IMR-90 (cell line): Measurements from ENCODE around the gene CACNA2D1. TPM values are rescaled to one million over a fixed set of nuclear protein-coding genes. Genes with fewer than 3 reads are reported as not detected.

Source experiments
- ATAC-seq: fragments of 200-7000 bp; cut with Tn5 transposase; 2 replicates; pipeline ENCODE4 v1.9.1; 2020; ENCODE audit warnings: low read depth, mild to moderate bottlenecking, moderate library complexity
- BruUV-seq: library from RNA; stranded (reverse); fragments of 400-500 nt; replicated peaks from 2 replicates; lab custom pipeline; 2021; lab: Mats Ljungman, UMichigan
- CTCF ChIA-PET: fragments of 300-600 bp; formaldehyde crosslinking; extraction: SDS; loops from one replicate; lab custom pipeline; 2021; ENCODE audit warnings: antibody characterized with exemption; lab: Yijun Ruan, JAX
- POLR2A ChIA-PET: fragments of 300-600 bp; sonication (Branson Sonifier 250); formaldehyde crosslinking; loops from one replicate; lab custom pipeline; 2022; ENCODE audit warnings: antibody characterized with exemption; ENCODE audit not compliant: unreplicated experiment; lab: Charles Lee
- DNase-seq: peaks from one replicate; pipeline ENCODE4 v3.0.0; 2013
- H2AFZ ChIP-seq: replicated peaks from 2 replicates; pipeline ENCODE3; 2013; ENCODE audit warnings: low read length, mild to moderate bottlenecking; ENCODE audit not compliant: poor library complexity
- H2AK5ac ChIP-seq: 2 replicates; pipeline ENCODE4 v1.6.1; 2013; ENCODE audit warnings: low read depth, low read length, inconsistent platforms
- H2AK9ac ChIP-seq: replicated peaks from 2 replicates; pipeline ENCODE3; 2013; ENCODE audit warnings: mild to moderate bottlenecking, low read depth, low read length, moderate library complexity; ENCODE audit not compliant: poor library complexity
- H2BK120ac ChIP-seq: 2 replicates; pipeline ENCODE4 v1.6.1; 2013; ENCODE audit warnings: low read depth, low read length, inconsistent platforms
- H2BK15ac ChIP-seq: 3 replicates; pipeline ENCODE4 v1.6.1; 2013; ENCODE audit warnings: low read depth, low read length, inconsistent platforms
- H2BK20ac ChIP-seq: 2 replicates; pipeline ENCODE4 v1.6.1; 2013; ENCODE audit warnings: low read depth, mild to moderate bottlenecking, inconsistent platforms, low read length, moderate library complexity
- H2BK5ac ChIP-seq: 2 replicates; pipeline ENCODE4 v1.6.1; 2013; ENCODE audit warnings: mild to moderate bottlenecking, low read depth, low read length, inconsistent platforms; ENCODE audit not compliant: poor library complexity, severe bottlenecking
- H3K14ac ChIP-seq: replicated peaks from 2 replicates; pipeline ENCODE4 v1.6.1; 2013; ENCODE audit warnings: low read depth, low read length, inconsistent platforms
- H3K18ac ChIP-seq: 2 replicates; pipeline ENCODE4 v1.6.1; 2013; ENCODE audit warnings: low read depth, low read length, control low read depth
- H3K23ac ChIP-seq: 2 replicates; pipeline ENCODE4 v1.6.1; 2013; ENCODE audit warnings: low read depth, low read length, inconsistent platforms
- H3K27ac ChIP-seq: 2 replicates; pipeline ENCODE4 v1.5.1; 2013; ENCODE audit warnings: mild to moderate bottlenecking, control low read depth, low read length; ENCODE audit not compliant: insufficient read depth
- H3K27me3 ChIP-seq: 2 replicates; pipeline ENCODE4 v1.6.1; 2013; ENCODE audit warnings: low read length; ENCODE audit not compliant: control insufficient read depth, insufficient read depth
- H3K36me3 ChIP-seq: 2 replicates; pipeline ENCODE4 v1.6.1; 2013; ENCODE audit warnings: low read length, mixed read lengths; ENCODE audit not compliant: control insufficient read depth, insufficient read depth
- H3K4ac ChIP-seq: 2 replicates; pipeline ENCODE4 v1.6.1; 2013; ENCODE audit warnings: low read depth, low read length, inconsistent platforms
- H3K4me1 ChIP-seq: 2 replicates; pipeline ENCODE4 v1.6.1; 2013; ENCODE audit warnings: low read length, mixed read lengths; ENCODE audit not compliant: control insufficient read depth, insufficient read depth
- H3K4me2 ChIP-seq: 2 replicates; pipeline ENCODE4 v1.6.1; 2013; ENCODE audit warnings: low read depth, mild to moderate bottlenecking, control low read depth, low read length, moderate library complexity
- H3K4me3 ChIP-seq: 2 replicates; pipeline ENCODE4 v1.5.1; 2013; ENCODE audit warnings: low read depth, mild to moderate bottlenecking, control low read depth, low read length, moderate library complexity; ENCODE audit not compliant: insufficient read depth
- H3K56ac ChIP-seq: 2 replicates; pipeline ENCODE4 v1.6.1; 2013; ENCODE audit warnings: low read length, inconsistent platforms; ENCODE audit not compliant: insufficient read depth; ENCODE audit errors: extremely low read depth
- H3K79me1 ChIP-seq, 2 experiments: 2 replicates each; pipeline ENCODE4 v1.6.1; 2013; ENCODE audit warnings: low read length in 2 of 2, inconsistent platforms in 1 of 2, low read depth in 1 of 2
- H3K9ac ChIP-seq: 2 replicates; pipeline ENCODE4 v1.6.1; 2013; ENCODE audit warnings: low read depth, low read length, control low read depth
- H3K9me1 ChIP-seq: 2 replicates; pipeline ENCODE4 v1.6.1; 2013; ENCODE audit warnings: low read length, inconsistent platforms; ENCODE audit not compliant: insufficient read depth
- H3K9me3 ChIP-seq: 2 replicates; pipeline ENCODE4 v1.6.1; 2013; ENCODE audit warnings: low read length; ENCODE audit not compliant: control insufficient read depth, insufficient read depth
- H4K20me1 ChIP-seq: 2 replicates; pipeline ENCODE4 v1.6.1; 2013; ENCODE audit warnings: low read length, inconsistent platforms; ENCODE audit not compliant: insufficient read depth
- H4K5ac ChIP-seq: 2 replicates; pipeline ENCODE4 v1.6.1; 2013; ENCODE audit warnings: mild to moderate bottlenecking, low read depth, low read length, control low read depth
- H4K8ac ChIP-seq, 2 experiments: 2 replicates each; pipeline ENCODE4 v1.6.1; 2013; ENCODE audit warnings: low read depth in 2 of 2, low read length in 2 of 2, control low read depth in 1 of 2, inconsistent platforms in 1 of 2
- H4K91ac ChIP-seq: 2 replicates; pipeline ENCODE4 v1.6.1; 2013; ENCODE audit warnings: low read depth, low read length, inconsistent platforms; ENCODE audit not compliant: insufficient read depth
- FOS ChIP-seq: fragments of 150-350 bp; IDR thresholded peaks from 2 replicates; pipeline ENCODE4 v1.6.1; 2016; ENCODE audit warnings: low read depth, low read length
- NFE2L2 ChIP-seq: fragments of 150-350 bp; IDR thresholded peaks from 2 replicates; pipeline ENCODE4 v1.6.1; 2016; ENCODE audit warnings: low read depth, mild to moderate bottlenecking, low read length
- WGBS, 2 experiments: methylation state at CpG; one replicate each; pipeline versions ENCODE4 v1.1.5 to v1.1.7; 2013; ENCODE audit warnings: missing lambda C conversion rate in 2 of 2; ENCODE audit not compliant: insufficient read length in 1 of 2; ENCODE audit errors: extremely low coverage in 2 of 2; 5-methylcytosine and 5-hydroxymethylcytosine counted together
- dilution Hi-C: fragments of 300-500 bp; cut with HindIII; formaldehyde crosslinking; loops from one replicate; pipeline ENCODE4 v1.14.3; 2018; ENCODE audit warnings: low sequenced_read_pairs; ENCODE audit not compliant: unreplicated experiment
- in situ Hi-C: fragments of 300-500 bp; cut with MboI; formaldehyde crosslinking; loops from 3 replicates; pipeline ENCODE4 v1.14.3; 2019; ENCODE audit warnings: low sequenced_read_pairs, inconsistent platforms, mixed read lengths
- intact Hi-C: fragments of 100-400 bp; cut with micrococcal nuclease; formaldehyde crosslinking; loops from 2 replicates; pipeline ENCODE4 v1.10.0; 2022
- polyA plus RNA-seq, 3 experiments: library from polyadenylated mRNA; depleted of rRNA; stranded (reverse); fragments of >200 nt; gene quantifications; 2 replicates each; pipeline ENCODE4 v1.2.3, GENCODE V29; 2012; ENCODE audit warnings: low replicate concordance in 1 of 3
- total RNA-seq: library from RNA; depleted of rRNA; stranded (reverse); fragments of >200 nt; gene quantifications from 2 replicates; pipeline ENCODE4 v1.2.3, GENCODE V29; 2012

The CACNA2D1 gene
- total and polyA plus RNA-seq, 2 of the 4 experiments (the other 2 are of a cell fraction), result 5.8 to 21.9 TPM

DNA sequence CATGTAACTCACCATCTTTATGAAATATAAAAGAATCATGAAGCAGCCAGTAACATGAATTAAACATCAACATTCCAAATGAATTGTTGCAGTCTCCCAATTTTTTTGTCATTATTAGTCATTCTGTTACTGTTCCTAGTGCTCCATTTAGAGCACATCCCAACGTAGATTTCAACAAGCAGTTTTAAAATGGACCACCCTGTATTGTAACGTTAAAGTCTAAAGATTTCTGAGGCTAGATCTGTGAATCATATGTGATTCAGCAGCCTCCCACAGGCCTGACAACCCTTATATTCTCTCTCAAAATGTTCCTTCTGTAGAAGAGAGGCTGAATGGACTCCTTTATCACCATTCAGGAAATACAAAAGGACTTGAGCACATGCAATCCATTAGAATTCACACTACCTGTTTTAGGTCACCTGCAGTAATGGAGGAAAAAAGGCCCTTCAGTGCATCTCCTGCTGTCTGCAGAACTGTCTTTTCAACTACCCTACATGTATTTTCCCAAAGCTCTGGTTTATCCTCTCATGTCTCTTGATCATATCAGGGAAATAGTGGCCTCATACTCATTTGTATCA, 81.4 kb downstream of the CACNA2D1 start:
- no peaks in the 10 kb centered on the region for H4K20me1 ChIP-seq
- H3K18ac ChIP-seq, result peak overlapping the region; percentile 15; the same call in 1 of the 2 replicates
- H2BK120ac ChIP-seq, result no peak overlapping the region; the same call in 1 of the 2 replicates
- H2AFZ ChIP-seq, result no peak overlapping the region
- H3K27ac ChIP-seq, result no peak overlapping the region
- H2BK20ac ChIP-seq, result no peak overlapping the region
- H3K27me3 ChIP-seq, result no peaks in the 10 kb centered on the region
- peak; percentile 28; the same call in 1 of the 2 replicates for TF ChIP-seq FOS
- no peak for TF ChIP-seq NFE2L2
- H3K56ac ChIP-seq, result no peak overlapping the region
- no peak overlapping the region for H4K8ac ChIP-seq
- in situ Hi-C loops (no loop called here), dilution Hi-C loops (no loop called here), intact Hi-C loops (no loop called here)
- H2BK15ac ChIP-seq, result no peak overlapping the region
- H3K14ac ChIP-seq, result 0 out of 2 replicates have a peak overlapping the region, but pooled peaks have one; percentile 48
- peaks cover 4% of the 10 kb centered on the region for H3K4me1 ChIP-seq
- no CpG with 5 or more reads among the region's 2 CpGs for WGBS, 2 experiments
- POLR2A ChIA-PET, result no interaction called here
- DNase-seq (peak; percentile 86), ATAC-seq (peak; percentile 93)
- peak overlapping the region; percentile 54; the same call in 1 of the 2 replicates for H3K4me2 ChIP-seq
- no peak overlapping the region for H4K5ac ChIP-seq
- CTCF ChIA-PET, result interaction anchor here (1.6 kb wide), 1 partner anchor 11 kb away, joined by 3 read pairs; no protein-coding TSS in a partner anchor
- H3K9me1 ChIP-seq, result no peaks in the 10 kb centered on the region
- H4K91ac ChIP-seq, result no peak overlapping the region
- no peaks in the 10 kb centered on the region for H3K9me3 ChIP-seq
- 0 out of 2 replicates have a peak overlapping the region, but pooled peaks have one; percentile 35 for H3K23ac ChIP-seq
- no peak overlapping the region for H2AK9ac ChIP-seq
- H2AK5ac ChIP-seq, result no peak overlapping the region
- no peak overlapping the region for H3K4me3 ChIP-seq
- no peak overlapping the region for H3K4ac ChIP-seq
- H2BK5ac ChIP-seq, result peak overlapping the region; percentile 73
- peaks cover 0 to 16% of the 10 kb centered on the region in 2 experiments; a peak in 2 of 4 replicates for H3K79me1 ChIP-seq
- no peak overlapping the region for H3K9ac ChIP-seq
- BruUV-seq, result no TSS peak
- H3K36me3 ChIP-seq, result 0 out of 2 replicates have a peak, but pooled peaks cover 2% of the 10 kb centered on the region
